ENCODE results near the gene C21orf58.

DNA sequence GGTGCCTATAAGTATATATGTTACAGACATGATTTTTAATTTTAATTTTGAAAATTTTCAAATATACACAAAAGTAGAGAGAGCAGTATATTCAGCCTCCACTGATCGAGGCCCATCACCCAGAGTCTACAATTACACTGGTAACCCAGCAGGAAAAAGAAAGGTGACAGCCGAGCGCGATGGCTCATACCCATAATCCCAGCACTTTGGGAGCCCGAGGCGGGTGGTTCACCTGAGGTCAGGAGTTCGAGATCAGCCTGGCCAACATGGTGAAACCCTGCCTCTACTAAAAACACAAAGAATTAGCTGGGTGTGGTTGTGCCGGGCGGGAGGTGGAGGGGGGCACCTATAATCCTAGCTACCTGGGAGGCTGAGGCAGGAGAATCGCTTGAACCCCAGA is 36.1 kb downstream of the C21orf58 start:
- TF ChIP-seq EZH2 (IDR thresholded peaks at IDR 0.05; ENCODE audit: low read length, unreplicated experiment): no peak
- TF ChIP-seq CTCF (conservative IDR thresholded peaks at IDR 0.05; ENCODE audit: low read depth, low read length): no peak
